ENCODE data around the gene SLC12A6. TPM values are rescaled to one million over a fixed set of nuclear protein-coding genes. Genes with fewer than 3 reads are reported as not detected.
"Not testable (repeated sequence)": the region's sequence is repeated elsewhere in the genome, so short reads cannot be mapped to it uniquely, and the experiment has no call there.

Gene SLC12A6
- total RNA-seq = 37.2 and 41.4 TPM in 2 replicates

- intact Hi-C loops (cut with micrococcal nuclease) = loop anchor here (1.0 to 10.0 kb wide), 8 partner anchors 30 to 630 kb away; partner anchors contain the start of genes AQR, GOLGA8B, KATNBL1 and LPCAT4
These were observed at the start of gene SLC12A6 for GRCh38 chr15:34337557-34338306. Gene SLC12A6 (minus strand): TSS chr15:34337781. CDS start chr15:34336680, 1,101 bp downstream.

DNA sequence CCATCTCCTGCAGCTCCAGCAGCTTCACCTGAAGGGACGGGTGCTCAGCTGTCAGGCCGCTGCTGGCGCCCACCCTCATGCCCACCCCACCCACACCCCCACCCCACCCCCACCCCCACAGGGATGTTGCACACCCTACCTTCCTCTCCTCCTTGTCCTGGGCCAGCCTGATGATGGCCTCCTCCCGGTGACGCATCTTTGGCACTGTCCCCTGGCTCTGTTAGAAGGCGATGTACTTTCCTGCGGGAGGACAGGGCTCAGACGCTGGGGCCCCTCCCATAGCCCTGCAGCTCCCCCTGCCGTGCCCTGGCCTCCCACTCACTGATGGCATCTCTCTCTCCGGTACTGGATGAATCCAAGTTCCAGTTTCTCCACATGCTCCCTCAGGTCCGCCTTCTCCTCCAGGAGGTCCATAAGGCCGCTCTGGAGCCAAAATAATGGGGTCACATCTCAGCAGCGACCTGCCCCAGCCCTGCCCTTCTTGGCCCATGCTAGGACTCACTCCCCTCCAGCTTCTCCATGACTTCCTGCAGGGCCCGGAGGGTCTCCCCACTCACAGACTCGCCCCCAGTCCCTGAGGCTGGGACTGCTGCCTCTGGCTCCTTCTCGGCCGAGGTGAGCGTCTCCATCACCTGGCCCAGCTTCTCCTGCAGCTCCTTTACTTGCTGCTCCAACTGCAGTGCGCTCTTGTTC is 44.4 kb upstream of the SLC12A6 start:
- intact Hi-C loops (cut with micrococcal nuclease) = not testable (repeated sequence)

DNA sequence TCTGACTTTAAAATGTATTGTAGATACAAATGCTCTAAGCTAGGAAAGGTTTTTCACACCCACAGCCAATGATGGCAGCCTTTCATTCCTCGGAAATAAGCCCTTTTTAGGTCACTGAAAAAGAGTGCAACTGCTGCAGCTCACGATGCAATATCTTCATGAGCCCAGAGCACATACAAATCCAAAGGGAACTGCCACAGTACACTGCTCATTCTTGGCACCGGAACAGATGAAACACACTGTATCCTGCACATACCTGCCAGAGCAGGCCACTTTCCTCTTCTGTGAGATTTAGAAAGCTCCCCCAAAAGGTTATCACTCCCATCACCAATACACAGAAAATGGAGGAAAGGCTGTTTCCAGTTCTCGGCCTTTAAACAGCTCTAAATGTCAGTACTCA is 42.9 kb upstream of the SLC12A6 start:
- intact Hi-C loops (cut with micrococcal nuclease) = not testable (repeated sequence)

DNA sequence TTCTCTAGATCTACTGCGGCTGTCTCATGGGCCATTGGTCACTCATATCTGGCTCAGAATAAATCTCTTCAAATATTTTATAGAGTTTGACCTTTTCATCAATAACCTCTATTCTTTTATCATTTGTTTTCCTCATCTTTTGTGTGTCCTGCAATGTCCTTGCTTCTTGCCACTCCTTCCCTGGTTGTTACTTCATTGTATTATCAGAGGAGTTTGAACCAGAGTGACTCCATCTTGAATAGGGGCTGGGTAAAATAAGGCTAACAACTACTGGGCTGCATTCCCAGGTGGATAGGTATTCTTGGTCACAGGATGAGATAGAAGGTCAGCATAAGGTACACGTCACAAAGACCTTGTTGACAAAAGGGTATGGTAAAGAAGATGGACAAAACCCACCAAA is 39.3 kb upstream of the SLC12A6 start:
- intact Hi-C loops (cut with micrococcal nuclease) = loop anchor here (10.0 kb wide), 1 partner anchor 488 kb away; no protein-coding TSS in a partner anchor

GRCh38 chr15:34375541-34375940 is 38.0 kb upstream of the SLC12A6 start:
- intact Hi-C loops (cut with micrococcal nuclease) = loop anchor here (10.0 kb wide), 1 partner anchor 489 kb away; no protein-coding TSS in a partner anchor

- intact Hi-C loops (cut with micrococcal nuclease) = loop anchor here (10.0 kb wide), 1 partner anchor 490 kb away; no protein-coding TSS in a partner anchor
These were observed 37.2 kb upstream of the SLC12A6 start for GRCh38 chr15:34374816-34375215.

DNA sequence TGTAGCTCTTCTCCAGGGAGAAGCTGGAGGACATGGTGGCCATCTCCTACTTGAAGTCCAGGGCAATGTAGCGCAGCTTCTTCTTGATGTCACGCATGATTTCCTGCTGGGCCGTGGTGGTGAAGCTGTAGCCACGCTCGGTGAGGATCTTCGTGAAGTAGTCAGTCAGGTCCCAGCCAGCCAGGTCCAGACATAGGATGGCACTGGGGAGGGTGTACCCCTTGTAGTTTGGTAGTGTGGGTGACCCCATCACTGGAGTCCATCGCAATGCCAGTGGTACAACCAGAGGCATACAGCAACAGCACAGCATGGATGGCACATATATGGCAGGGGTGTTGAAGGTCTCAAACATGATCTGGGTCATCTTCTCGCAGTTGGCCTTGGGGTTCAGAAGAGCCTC is 36.4 kb upstream of the SLC12A6 start:
- intact Hi-C loops (cut with micrococcal nuclease) = loop anchor here (10.0 kb wide), 1 partner anchor 491 kb away; no protein-coding TSS in a partner anchor

GRCh38 chr15:34370643-34371042 is 33.1 kb upstream of the SLC12A6 start:
- intact Hi-C loops (cut with micrococcal nuclease) = loop anchor here (10.0 kb wide), 1 partner anchor 494 kb away; no protein-coding TSS in a partner anchor

GRCh38 chr15:34370129-34370528 is 32.5 kb upstream of the SLC12A6 start:
- intact Hi-C loops (cut with micrococcal nuclease) = loop anchor here (10.0 kb wide), 1 partner anchor 495 kb away; no protein-coding TSS in a partner anchor

- intact Hi-C loops (cut with micrococcal nuclease) = loop anchor here (1.0 to 10.0 kb wide), 11 partner anchors 25 to 329 kb away; partner anchors contain the start of genes GOLGA8A, KATNBL1, PGBD4 and SLC12A6
These were observed 29.8 kb upstream of the SLC12A6 start, which contains the start of gene LPCAT4 for GRCh38 chr15:34367101-34368081. Gene LPCAT4 (minus strand): TSS chr15:34367196. CDS start chr15:34367100, 96 bp downstream.

DNA sequence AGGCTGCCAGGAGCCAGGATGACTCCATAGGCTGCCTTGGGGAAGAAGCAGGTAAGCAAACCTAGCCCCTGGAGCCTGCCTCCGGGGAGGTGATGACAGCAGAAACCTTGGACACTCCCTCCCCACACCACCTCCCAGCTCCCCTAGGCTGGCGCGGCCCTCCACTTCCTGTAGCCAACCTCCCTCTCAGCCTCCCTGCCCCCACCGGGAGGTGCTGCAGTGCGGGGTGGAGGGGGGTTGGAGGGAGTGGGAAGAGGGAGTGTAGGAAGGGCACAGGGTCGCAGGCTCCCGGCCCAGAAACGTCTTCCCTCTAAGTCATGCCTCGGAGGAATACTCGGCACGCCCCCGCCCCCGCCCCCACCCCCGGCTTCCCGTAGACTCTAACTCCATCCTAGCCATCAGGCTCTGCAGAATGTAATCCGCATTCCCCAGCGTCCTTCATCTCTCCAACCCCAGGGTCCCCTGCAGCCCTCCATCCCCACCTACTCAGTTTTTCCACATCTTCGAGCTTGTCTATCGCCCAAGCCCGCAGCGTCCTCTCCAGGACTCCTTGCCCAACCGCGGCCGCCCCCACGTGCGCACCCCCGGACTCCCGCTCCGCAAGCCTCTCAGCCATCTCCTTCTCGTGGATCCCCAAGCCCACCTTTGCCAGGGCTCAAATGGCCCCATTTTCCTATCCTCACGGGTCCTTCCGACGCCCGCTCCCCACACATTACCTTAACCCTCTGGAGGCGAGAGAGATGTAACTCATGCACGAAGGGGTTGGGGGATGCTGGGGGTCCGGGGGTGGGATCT is 28.9 kb upstream of the SLC12A6 start:
- intact Hi-C loops (cut with micrococcal nuclease) = loop anchor here (1.0 to 10.0 kb wide), 12 partner anchors 24 to 328 kb away; partner anchors contain the start of genes EMC4, GOLGA8A, KATNBL1 and PGBD4

- intact Hi-C loops (cut with micrococcal nuclease) = loop anchor here (1.0 to 10.0 kb wide), 2 partner anchors 51 to 141 kb away; partner anchors contain the start of gene EMC4
These were observed 28.3 kb upstream of the SLC12A6 start for GRCh38 chr15:34365836-34366235.

GRCh38 chr15:34365091-34365825 is 27.7 kb upstream of the SLC12A6 start:
- intact Hi-C loops (cut with micrococcal nuclease) = loop anchor here (10.0 kb wide), 1 partner anchor 50 kb away; no protein-coding TSS in a partner anchor

DNA sequence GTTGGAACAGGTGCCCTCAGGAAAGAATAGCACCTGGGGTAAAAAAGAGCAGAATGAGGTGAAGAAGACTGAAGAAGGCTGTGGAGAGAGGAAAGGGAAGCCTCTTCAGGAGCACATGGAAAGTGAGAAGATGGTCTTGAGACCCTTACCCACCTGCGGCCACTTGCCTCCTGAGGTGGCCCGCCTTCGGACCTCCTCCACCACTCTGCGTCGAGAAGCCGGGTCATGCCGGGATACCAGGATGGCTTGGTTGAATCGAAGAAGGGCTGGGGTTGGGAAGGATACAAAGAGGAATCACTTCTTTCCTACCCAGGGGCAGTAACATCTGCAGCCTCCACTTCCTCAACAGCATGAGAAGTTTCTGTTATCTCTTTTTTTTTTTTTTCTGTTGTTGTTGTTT is 26.5 kb upstream of the SLC12A6 start:
- intact Hi-C loops (cut with micrococcal nuclease) = loop anchor here (10.0 kb wide), 1 partner anchor 49 kb away; no protein-coding TSS in a partner anchor

GRCh38 chr15:34362047-34362773 is 24.6 kb upstream of the SLC12A6 start:
- intact Hi-C loops (cut with micrococcal nuclease) = loop anchor here (10.0 kb wide), 1 partner anchor 47 kb away; no protein-coding TSS in a partner anchor

DNA sequence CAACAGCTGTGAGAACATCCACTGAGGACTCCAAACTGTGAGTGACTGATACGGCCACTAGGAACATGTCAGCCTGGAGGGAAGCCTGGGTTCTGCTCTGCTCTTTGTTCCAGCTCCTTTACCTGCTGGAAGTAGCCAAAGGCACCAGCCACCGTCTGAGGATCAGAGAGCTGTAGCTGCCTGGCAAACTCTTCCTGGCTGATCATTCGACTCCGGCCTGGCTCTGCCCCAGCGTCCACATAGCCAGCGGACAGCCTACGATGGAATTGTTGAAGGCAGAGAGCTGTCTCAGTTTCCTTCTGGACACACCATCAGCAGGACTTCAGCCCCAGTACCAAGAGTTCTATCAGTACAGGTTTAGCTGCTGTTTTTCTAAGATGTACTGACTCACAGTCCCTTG is 23.7 kb upstream of the SLC12A6 start:
- intact Hi-C loops (cut with micrococcal nuclease) = loop anchor here (10.0 kb wide), 1 partner anchor 46 kb away; no protein-coding TSS in a partner anchor

DNA sequence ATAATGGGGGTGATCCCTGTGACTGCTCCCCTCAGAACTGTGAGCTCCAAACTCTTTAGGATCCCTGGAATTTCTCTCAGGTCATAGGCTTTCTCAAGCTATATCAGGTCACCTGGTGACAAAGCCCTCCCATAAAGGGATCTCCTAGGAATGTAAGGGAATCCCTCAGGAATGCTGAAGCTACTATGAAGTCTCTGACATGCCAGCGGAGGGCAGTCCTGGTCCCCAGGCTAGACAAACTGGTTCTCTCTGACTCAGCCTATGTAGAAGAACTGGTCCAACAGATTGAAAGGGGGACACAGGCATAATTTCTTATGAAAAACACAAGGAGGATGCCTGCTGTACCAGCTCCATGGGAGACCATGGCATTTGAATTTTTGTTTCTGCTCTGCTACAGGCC is 22.7 kb upstream of the SLC12A6 start:
- intact Hi-C loops (cut with micrococcal nuclease) = loop anchor here (10.0 kb wide), 1 partner anchor 45 kb away; no protein-coding TSS in a partner anchor

DNA sequence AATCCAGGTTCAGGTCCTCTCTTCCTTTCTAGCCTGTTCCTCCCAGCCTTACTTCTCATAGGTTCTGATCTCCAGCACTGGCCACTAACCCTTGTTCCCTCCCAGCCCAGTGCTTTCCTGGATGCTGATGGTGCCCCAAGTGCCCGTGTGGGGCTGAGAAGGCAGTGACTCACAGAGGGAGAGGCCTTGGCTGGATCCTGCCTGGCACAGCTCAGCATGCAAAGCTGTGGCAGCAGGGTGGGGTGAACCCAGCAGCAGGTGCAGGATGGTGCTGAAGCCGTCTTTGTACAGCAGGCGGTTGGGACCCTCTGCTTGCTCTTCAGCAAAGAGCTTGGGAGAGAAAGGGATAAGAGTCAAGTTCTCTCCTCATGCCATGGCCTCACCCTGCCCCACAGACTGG is 21.8 kb upstream of the SLC12A6 start:
- intact Hi-C loops (cut with micrococcal nuclease) = no loop called here
